Activated CD4-positive, alpha-beta memory T cell treated with anti-CD3 and anti-CD28 coated beads for 36 hours (primary cell): ENCODE measurements around the gene UPF3A. TPM values are rescaled to one million over a fixed set of nuclear protein-coding genes. Genes with fewer than 3 reads are reported as not detected.

ENCODE experiments used
- CTCF ChIA-PET: fragments of 350-600 bp; sonication (Branson Sonifier 250); formaldehyde crosslinking; loops from one replicate; lab custom pipeline; 2021; ENCODE audit warnings: antibody characterized with exemption, inconsistent platforms; lab: Charles Lee
- POLR2A ChIA-PET: fragments of 350-600 bp; sonication (Branson Sonifier 250); formaldehyde crosslinking; loops from one replicate; lab custom pipeline; 2021; ENCODE audit warnings: antibody characterized with exemption; lab: Charles Lee
- DNase-seq: peaks from one replicate; pipeline ENCODE4 v3.0.0-alpha.2; 2020
- H3K27ac Mint-ChIP-seq: one replicate; pipeline ENCODE4 v1.8.0; 2021; ENCODE audit warnings: mixed read lengths
- H3K27me3 Mint-ChIP-seq: one replicate; pipeline ENCODE4 v1.8.0; 2021; ENCODE audit warnings: mixed read lengths
- H3K36me3 Mint-ChIP-seq: one replicate; pipeline ENCODE4 v1.8.0; 2021; ENCODE audit warnings: mixed read lengths
- H3K4me1 Mint-ChIP-seq: one replicate; pipeline ENCODE4 v1.8.0; 2021; ENCODE audit warnings: low read depth, mixed read lengths
- H3K4me3 Mint-ChIP-seq: one replicate; pipeline ENCODE4 v1.8.0; 2021; ENCODE audit warnings: mild to moderate bottlenecking, mixed read lengths
- H3K9me3 Mint-ChIP-seq: one replicate; pipeline ENCODE4 v1.8.0; 2021; ENCODE audit warnings: mixed read lengths
- intact Hi-C: fragments of 100-400 bp; cut with micrococcal nuclease; formaldehyde crosslinking; loops from one replicate; pipeline ENCODE4 v1.15.1; 2023
- total RNA-seq, 2 experiments: library from RNA; stranded (reverse); gene quantifications; one replicate each; pipeline ENCODE4 v1.2.3, GENCODE V29; 2021

UPF3A gene
- total RNA-seq, 2 experiments from 2014 or later = 46.8 to 48.5 TPM

DNA sequence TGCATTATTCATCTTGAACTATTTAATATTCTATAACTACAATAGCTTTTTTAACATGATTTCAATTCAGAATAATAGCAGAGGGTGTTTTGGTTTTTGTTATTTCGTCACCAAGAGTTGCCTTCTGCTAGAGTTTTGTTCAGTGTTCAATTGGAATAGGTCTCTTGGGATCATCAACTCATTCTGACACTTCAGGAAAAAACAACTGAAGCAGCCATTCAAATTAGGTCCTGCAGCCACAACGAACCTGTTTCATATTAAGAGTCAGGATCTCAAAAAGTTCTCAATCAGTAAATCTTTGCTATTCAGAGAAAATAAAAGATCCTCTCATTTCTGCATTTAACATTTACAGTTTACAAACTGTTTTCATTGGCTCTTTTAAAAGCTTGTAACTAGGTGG, 30.5 kb downstream of the UPF3A start:
- Mint-ChIP-seq H3K4me3 (no peak overlapping the region), H3K27ac (no peak overlapping the region), H3K4me1 (peaks cover 28% of the 10 kb centered on the region), H3K36me3 (peaks cover 17% of the 10 kb centered on the region), H3K9me3 (no peaks in the 10 kb centered on the region), H3K27me3 (no peaks in the 10 kb centered on the region)
- no peak for DNase-seq
- intact Hi-C loops = no loop called here
- POLR2A ChIA-PET = no interaction called here
- CTCF ChIA-PET = interaction anchor here (2.0 kb wide), 1 partner anchor 29 kb away, joined by 7 read pairs; no protein-coding TSS in a partner anchor

DNA sequence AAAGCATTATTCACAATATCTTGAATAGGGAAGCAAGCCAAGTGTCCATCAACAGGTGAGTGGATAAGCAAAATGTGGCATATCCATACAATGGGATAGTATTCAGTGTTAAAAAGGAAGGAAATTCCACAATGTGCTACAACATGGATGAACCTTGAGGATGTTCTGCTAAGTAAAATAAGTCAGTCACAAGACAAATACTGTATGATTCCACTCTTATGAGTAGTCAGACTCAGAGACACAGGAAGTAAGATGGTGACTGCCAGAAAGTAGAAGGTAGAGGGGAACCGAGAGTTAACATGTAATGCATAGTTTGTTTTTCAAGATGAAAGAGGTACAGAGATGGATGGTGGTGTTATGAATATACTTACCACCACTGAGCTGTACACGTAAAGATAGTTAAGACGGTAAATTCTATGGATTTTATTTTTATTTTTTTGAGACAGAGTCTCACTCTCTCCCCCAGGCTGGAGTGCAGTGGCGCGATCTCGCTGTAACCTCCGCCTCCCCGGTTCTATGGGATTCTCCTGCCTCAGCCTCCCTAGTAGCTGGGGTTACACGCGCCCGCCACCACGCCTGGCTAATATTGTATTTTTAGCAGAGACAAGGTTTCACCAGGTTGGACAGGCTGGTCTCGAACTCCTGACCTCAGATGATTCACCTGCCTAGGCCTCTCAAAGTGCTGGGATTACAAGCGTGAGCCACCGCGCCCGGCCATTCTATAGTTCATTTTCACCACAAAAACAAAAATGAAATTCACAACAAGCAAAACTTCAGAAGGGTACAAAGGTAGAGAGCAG, 31.9 kb downstream of the UPF3A start:
- peaks cover 15% of the 10 kb centered on the region for H3K36me3 Mint-ChIP-seq
- H3K4me3 Mint-ChIP-seq = peak overlapping the region; percentile 81
- peak; percentile 72 for DNase-seq
- H3K9me3 Mint-ChIP-seq = no peaks in the 10 kb centered on the region
- CTCF ChIA-PET = interaction anchor here (1.0 to 2.0 kb wide), 4 partner anchors 10 to 246 kb away, joined by 3 to 7 read pairs (median 4); partner anchors contain the start of gene UPF3A
- H3K27me3 Mint-ChIP-seq = no peaks in the 10 kb centered on the region
- H3K4me1 Mint-ChIP-seq = peaks cover 40% of the 10 kb centered on the region
- intact Hi-C loops = loop anchor here (1.0 kb wide), 3 partner anchors 20 to 32 kb away; partner anchors contain the start of gene UPF3A
- POLR2A ChIA-PET = interaction anchor here (0.6 to 1.5 kb wide), 5 partner anchors 11 to 44 kb away, joined by 3 to 13 read pairs (median 6); partner anchors contain the start of gene UPF3A
- H3K27ac Mint-ChIP-seq = peak overlapping the region; percentile 96

DNA sequence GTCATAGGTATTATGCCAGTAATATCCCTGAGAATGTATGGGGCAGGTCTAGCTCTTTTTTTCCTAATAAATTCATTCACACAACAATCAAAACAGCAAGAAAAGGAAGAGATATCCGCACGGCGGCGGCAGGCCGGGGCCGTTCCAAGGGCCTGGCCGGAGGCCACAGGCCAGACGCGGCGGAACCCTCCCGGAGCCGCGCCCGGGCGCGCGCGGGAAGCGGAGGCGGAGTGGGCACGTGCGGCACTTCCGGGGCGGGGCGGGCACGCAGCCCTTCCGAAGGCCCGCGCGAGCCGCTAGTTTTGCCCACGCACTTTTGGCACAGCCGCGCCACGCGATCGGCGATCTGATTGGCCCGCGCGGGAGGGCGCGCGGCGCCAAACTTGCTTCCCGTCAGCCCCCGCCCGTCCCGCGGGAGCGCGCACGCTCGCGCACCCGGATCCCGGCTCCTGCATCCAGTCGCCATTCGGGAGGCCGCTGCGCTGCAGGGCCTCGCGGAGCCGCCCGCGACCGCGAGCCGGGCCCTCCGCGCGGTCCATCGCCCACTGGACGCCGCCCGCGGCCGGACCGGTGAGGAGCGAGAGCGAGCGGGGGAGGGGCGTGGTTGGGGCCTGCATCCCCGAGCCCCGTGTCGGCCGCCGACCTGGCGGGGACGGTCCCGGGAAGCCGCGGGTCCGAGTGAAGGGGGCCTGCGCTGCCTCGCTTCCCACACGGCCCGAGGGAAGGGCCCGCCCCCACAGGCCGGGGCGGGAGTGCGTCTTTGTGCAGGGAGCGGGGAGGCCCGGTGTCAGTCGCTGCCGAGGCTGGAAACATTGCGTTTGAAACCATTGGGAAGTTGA, 32.9 kb downstream of the UPF3A start, which contains the start of gene CHAMP1:
CHAMP1 (plus strand) TSS at position 430 of the 839 bp plus-strand sequence. CDS start 9,340 bp downstream, outside the sequence.
- POLR2A ChIA-PET = interaction anchor here (1.0 to 1.5 kb wide), 6 partner anchors 9 to 45 kb away, joined by 4 to 13 read pairs (median 8); partner anchors contain the start of gene UPF3A
- Mint-ChIP-seq H3K4me3 (peak within 1 kb of the TSS; percentile 94), H3K9me3 (no peaks in the 10 kb centered on the region), H3K4me1 (peaks cover 48% of the 10 kb centered on the region), H3K36me3 (peaks cover 20% of the 10 kb centered on the region), H3K27me3 (no peaks in the 10 kb centered on the region), H3K27ac (peak within 1 kb of the TSS; percentile 96)
- CTCF ChIA-PET = interaction anchor here (1.0 to 2.0 kb wide), 3 partner anchors 9 to 247 kb away, joined by 3 to 7 read pairs (median 5); no protein-coding TSS in a partner anchor
- intact Hi-C loops = no loop called here
- peak; percentile 97 for DNase-seq

DNA sequence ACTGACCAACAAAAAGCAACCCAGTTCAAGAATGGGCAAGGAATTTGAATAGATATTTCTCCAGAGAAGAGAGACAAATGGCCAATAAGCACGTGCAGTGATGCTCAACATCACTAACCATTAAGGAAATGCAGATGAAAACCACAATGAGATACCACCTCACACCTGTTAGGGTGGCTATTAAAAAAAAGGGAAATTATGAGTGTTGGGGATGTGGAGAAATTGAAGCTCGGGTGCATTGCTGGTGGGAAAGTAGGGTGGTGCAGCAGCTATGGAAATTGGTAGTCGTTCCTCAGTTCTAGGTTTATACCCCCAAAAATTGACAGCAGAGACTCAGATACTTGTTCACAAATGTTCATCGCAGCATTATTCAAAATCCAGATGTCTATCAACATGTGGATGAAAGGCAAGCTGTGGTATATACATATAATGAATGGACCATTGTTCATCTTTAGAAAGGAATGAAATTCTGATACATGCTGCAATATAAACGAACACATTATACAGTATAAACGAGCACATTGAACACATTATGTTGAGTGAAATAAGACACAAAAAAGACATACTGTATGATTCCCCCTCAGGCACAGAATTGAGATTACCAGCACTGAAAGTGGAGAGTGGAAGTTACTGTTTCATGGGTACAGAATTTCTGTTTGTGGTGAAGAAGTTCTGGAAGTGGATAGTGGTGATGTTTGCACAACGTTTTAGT, 33.8 kb downstream of the UPF3A start:
- Mint-ChIP-seq H3K27ac (peak overlapping the region; percentile 92), H3K36me3 (peaks cover 27% of the 10 kb centered on the region), H3K4me1 (peaks cover 57% of the 10 kb centered on the region), H3K9me3 (no peaks in the 10 kb centered on the region), H3K27me3 (no peaks in the 10 kb centered on the region), H3K4me3 (peak overlapping the region; percentile 94)
- DNase-seq = peak; percentile 26
- intact Hi-C loops = loop anchor here (1.0 kb wide), 1 partner anchor 9 kb away; no protein-coding TSS in a partner anchor
- ChIA-PET POLR2A (interaction anchor here (0.6 to 1.1 kb wide), 4 partner anchors 8 to 248 kb away, joined by 3 to 9 read pairs (median 6); partner anchors contain the start of gene UPF3A), CTCF (no interaction called here)

DNA sequence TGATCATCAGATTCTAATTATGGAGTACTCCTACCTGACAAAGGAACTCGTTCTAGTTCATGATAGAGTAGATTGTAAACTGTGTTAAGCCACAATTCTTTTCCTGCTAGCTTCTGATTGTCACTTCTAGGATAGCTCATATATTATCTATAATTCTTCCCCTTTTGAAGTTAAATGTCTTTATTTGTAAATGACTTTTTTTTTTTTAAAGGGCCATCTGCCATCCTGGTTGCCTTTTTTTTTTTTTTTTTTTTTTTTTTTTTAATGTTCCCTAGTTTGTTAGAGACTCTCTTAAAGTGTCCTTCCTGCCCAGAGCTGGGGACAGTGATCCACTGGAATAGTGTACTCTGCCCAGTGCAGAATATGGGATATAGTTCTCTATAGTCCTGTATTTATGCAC, 37.2 kb downstream of the UPF3A start:
- Mint-ChIP-seq H3K36me3 (peaks cover 50% of the 10 kb centered on the region), H3K27ac (peak overlapping the region; percentile 46), H3K27me3 (no peaks in the 10 kb centered on the region), H3K9me3 (no peaks in the 10 kb centered on the region), H3K4me1 (peaks cover 63% of the 10 kb centered on the region), H3K4me3 (no peak overlapping the region)
- POLR2A ChIA-PET = interaction anchor here (1.3 kb wide), 1 partner anchor 37 kb away, joined by 3 read pairs; no protein-coding TSS in a partner anchor
- DNase-seq = no peak
- CTCF ChIA-PET = interaction anchor here (2.1 kb wide), 1 partner anchor 21 kb away, joined by 7 read pairs; no protein-coding TSS in a partner anchor
- intact Hi-C loops = no loop called here

DNA sequence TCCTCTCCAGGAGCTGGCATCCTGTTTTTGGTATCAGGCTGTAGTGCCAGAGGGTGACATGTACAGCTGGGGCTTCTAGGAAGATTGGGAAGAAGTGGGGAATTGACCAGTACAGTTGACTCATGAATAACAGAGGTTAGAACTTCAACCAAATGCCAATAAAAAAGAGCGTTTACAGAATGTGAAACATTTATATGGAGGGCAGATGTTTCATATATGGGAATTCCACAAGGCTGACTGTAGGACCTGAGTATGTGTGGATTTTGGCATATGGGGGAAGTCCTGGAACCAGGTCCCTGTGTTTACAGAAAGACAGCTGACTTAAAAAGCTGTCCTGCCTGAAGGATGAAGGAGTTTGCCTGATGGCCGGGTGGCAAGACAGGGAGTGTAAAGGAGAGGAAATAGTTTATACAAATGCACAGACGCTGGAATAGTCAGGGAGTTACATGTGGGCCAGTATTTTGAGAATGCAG, 38.1 kb downstream of the UPF3A start:
- ChIA-PET CTCF (interaction anchor here (2.1 kb wide), 1 partner anchor 20 kb away, joined by 7 read pairs; no protein-coding TSS in a partner anchor), POLR2A (no interaction called here)
- intact Hi-C loops = no loop called here
- H3K4me3 Mint-ChIP-seq = no peak overlapping the region
- no peaks in the 10 kb centered on the region for H3K9me3 Mint-ChIP-seq
- H3K36me3 Mint-ChIP-seq = peaks cover 59% of the 10 kb centered on the region
- peak overlapping the region; percentile 9 for H3K27ac Mint-ChIP-seq
- no peaks in the 10 kb centered on the region for H3K27me3 Mint-ChIP-seq
- peaks cover 70% of the 10 kb centered on the region for H3K4me1 Mint-ChIP-seq
- DNase-seq = no peak

DNA sequence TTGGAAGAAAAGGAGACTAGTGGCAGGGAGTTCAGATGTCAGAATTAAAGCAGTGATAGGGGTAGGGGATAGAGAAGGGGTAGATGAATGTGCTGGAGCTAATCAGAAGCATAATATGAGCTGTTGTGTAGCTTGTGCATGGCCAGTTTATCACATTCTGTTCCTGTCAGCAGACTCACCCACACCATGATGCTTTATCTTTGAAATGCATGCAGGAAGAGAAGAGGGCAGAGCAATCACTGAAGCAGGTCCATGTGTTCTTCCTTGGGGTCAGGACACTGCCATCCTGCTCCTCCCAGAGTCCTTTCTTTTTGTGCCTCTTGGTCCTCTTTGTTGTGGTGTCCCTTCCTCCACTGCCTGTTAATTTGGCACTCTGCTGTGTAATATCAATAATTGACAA, 38.7 kb downstream of the UPF3A start:
- ChIA-PET POLR2A (no interaction called here), CTCF (interaction anchor here (2.1 kb wide), 1 partner anchor 19 kb away, joined by 7 read pairs; no protein-coding TSS in a partner anchor)
- Mint-ChIP-seq H3K36me3 (peaks cover 60% of the 10 kb centered on the region), H3K4me3 (no peak overlapping the region), H3K27me3 (no peaks in the 10 kb centered on the region), H3K27ac (peak overlapping the region; percentile 9), H3K9me3 (no peaks in the 10 kb centered on the region), H3K4me1 (peaks cover 74% of the 10 kb centered on the region)
- no peak for DNase-seq
- intact Hi-C loops = no loop called here

DNA sequence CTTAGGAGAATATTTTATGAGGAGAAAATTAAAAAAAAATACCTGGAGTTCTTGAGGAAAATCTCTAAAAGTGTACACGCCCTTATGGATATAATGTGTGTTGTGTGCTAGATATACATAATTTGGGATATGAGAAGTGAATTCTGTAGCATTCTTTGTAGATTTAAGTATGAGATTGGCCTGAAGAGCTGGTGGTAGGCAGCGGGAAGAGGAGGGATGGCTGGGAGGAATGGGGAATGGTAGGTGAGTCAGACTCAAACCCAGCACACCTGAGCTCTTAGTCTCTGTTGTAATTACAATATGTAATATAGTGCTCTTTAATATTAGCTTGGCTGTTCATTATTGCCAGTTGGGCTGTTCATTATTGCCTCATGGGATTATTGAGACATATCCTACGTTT, 39.9 kb downstream of the UPF3A start:
- POLR2A ChIA-PET = no interaction called here
- Mint-ChIP-seq H3K4me1 (peaks cover 78% of the 10 kb centered on the region), H3K27me3 (no peaks in the 10 kb centered on the region), H3K4me3 (no peak overlapping the region), H3K36me3 (peaks cover 67% of the 10 kb centered on the region), H3K9me3 (no peaks in the 10 kb centered on the region), H3K27ac (peak overlapping the region; percentile 4)
- intact Hi-C loops = no loop called here
- no peak for DNase-seq
- CTCF ChIA-PET = no interaction called here

DNA sequence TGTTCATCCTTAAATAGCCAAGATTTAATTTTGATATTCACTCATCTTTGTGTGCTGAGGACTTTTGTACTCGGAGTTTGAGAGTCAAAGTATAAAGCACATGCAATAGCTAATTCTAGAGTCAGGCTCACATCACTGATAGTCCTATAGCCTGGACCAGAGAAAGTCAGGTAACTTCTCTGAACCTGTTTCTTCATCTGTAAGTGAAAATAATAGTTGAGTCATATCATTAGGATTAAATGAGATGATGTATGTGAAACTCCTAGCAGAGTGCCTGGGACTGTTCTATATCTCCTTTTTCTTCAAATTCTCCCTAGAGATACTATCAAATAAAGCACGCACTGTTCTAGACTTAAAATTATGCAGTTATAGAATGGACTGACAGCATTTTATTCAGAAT, 41.9 kb downstream of the UPF3A start:
- no peak overlapping the region for H3K4me3 Mint-ChIP-seq
- H3K36me3 Mint-ChIP-seq = peaks cover 69% of the 10 kb centered on the region
- DNase-seq = no peak
- peaks cover 69% of the 10 kb centered on the region for H3K4me1 Mint-ChIP-seq
- H3K27ac Mint-ChIP-seq = no peak overlapping the region
- H3K9me3 Mint-ChIP-seq = no peaks in the 10 kb centered on the region
- no peaks in the 10 kb centered on the region for H3K27me3 Mint-ChIP-seq
- POLR2A ChIA-PET = interaction anchor here (0.7 kb wide), 1 partner anchor 8 kb away, joined by 4 read pairs; no protein-coding TSS in a partner anchor
- CTCF ChIA-PET = interaction anchor here (1.4 kb wide), 1 partner anchor 10 kb away, joined by 5 read pairs; no protein-coding TSS in a partner anchor
- intact Hi-C loops = no loop called here

DNA sequence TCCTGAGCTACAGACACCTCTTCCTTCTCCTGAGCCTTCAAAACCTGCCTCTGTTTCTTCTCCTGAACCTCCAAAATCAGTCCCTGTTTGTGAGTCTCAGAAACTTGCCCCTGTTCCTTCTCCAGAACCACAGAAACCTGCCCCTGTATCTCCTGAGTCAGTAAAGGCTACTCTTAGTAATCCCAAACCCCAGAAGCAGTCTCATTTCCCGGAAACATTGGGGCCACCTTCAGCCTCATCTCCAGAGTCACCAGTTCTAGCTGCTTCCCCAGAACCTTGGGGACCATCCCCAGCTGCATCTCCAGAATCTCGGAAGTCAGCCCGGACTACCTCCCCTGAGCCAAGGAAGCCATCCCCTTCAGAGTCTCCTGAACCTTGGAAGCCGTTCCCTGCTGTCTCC, 42.9 kb downstream of the UPF3A start:
- DNase-seq = peak; percentile 54
- Mint-ChIP-seq H3K4me3 (peak overlapping the region; percentile 7), H3K9me3 (no peaks in the 10 kb centered on the region), H3K4me1 (peaks cover 61% of the 10 kb centered on the region), H3K27ac (peak overlapping the region; percentile 81), H3K27me3 (no peaks in the 10 kb centered on the region), H3K36me3 (peaks cover 65% of the 10 kb centered on the region)
- POLR2A ChIA-PET = interaction anchor here (1.3 to 2.3 kb wide), 3 partner anchors 9 to 43 kb away, joined by 6 to 8 read pairs (median 7); partner anchors contain the start of genes CHAMP1 and UPF3A
- intact Hi-C loops = loop anchor here (1.0 kb wide), 1 partner anchor 9 kb away; no protein-coding TSS in a partner anchor
- CTCF ChIA-PET = no interaction called here
